IMR-90 (cell line): Measurements from ENCODE around the gene ARHGAP15. TPM values are rescaled to one million over a fixed set of nuclear protein-coding genes. Genes with fewer than 3 reads are reported as not detected.

Experiments
- ATAC-seq: fragments of 200-7000 bp; cut with Tn5 transposase; 2 replicates; pipeline ENCODE4 v1.9.1; 2020; ENCODE audit warnings: low read depth, mild to moderate bottlenecking, moderate library complexity
- BruUV-seq: library from RNA; stranded (reverse); fragments of 400-500 nt; replicated peaks from 2 replicates; lab custom pipeline; 2021; lab: Mats Ljungman, UMichigan
- CTCF ChIA-PET: fragments of 300-600 bp; formaldehyde crosslinking; extraction: SDS; loops from one replicate; lab custom pipeline; 2021; ENCODE audit warnings: antibody characterized with exemption; lab: Yijun Ruan, JAX
- POLR2A ChIA-PET: fragments of 300-600 bp; sonication (Branson Sonifier 250); formaldehyde crosslinking; loops from one replicate; lab custom pipeline; 2022; ENCODE audit warnings: antibody characterized with exemption; ENCODE audit not compliant: unreplicated experiment; lab: Charles Lee
- DNase-seq: peaks from one replicate; pipeline ENCODE4 v3.0.0; 2013
- H2AFZ ChIP-seq: replicated peaks from 2 replicates; pipeline ENCODE3; 2013; ENCODE audit warnings: low read length, mild to moderate bottlenecking; ENCODE audit not compliant: poor library complexity
- H2AK5ac ChIP-seq: 2 replicates; pipeline ENCODE4 v1.6.1; 2013; ENCODE audit warnings: low read depth, low read length, inconsistent platforms
- H2AK9ac ChIP-seq: replicated peaks from 2 replicates; pipeline ENCODE3; 2013; ENCODE audit warnings: mild to moderate bottlenecking, low read depth, low read length, moderate library complexity; ENCODE audit not compliant: poor library complexity
- H2BK120ac ChIP-seq: 2 replicates; pipeline ENCODE4 v1.6.1; 2013; ENCODE audit warnings: low read depth, low read length, inconsistent platforms
- H2BK15ac ChIP-seq: 3 replicates; pipeline ENCODE4 v1.6.1; 2013; ENCODE audit warnings: low read depth, low read length, inconsistent platforms
- H2BK20ac ChIP-seq: 2 replicates; pipeline ENCODE4 v1.6.1; 2013; ENCODE audit warnings: low read depth, mild to moderate bottlenecking, inconsistent platforms, low read length, moderate library complexity
- H2BK5ac ChIP-seq: 2 replicates; pipeline ENCODE4 v1.6.1; 2013; ENCODE audit warnings: mild to moderate bottlenecking, low read depth, low read length, inconsistent platforms; ENCODE audit not compliant: poor library complexity, severe bottlenecking
- H3K14ac ChIP-seq: replicated peaks from 2 replicates; pipeline ENCODE4 v1.6.1; 2013; ENCODE audit warnings: low read depth, low read length, inconsistent platforms
- H3K18ac ChIP-seq: 2 replicates; pipeline ENCODE4 v1.6.1; 2013; ENCODE audit warnings: low read depth, low read length, control low read depth
- H3K23ac ChIP-seq: 2 replicates; pipeline ENCODE4 v1.6.1; 2013; ENCODE audit warnings: low read depth, low read length, inconsistent platforms
- H3K27ac ChIP-seq: 2 replicates; pipeline ENCODE4 v1.5.1; 2013; ENCODE audit warnings: mild to moderate bottlenecking, control low read depth, low read length; ENCODE audit not compliant: insufficient read depth
- H3K27me3 ChIP-seq: 2 replicates; pipeline ENCODE4 v1.6.1; 2013; ENCODE audit warnings: low read length; ENCODE audit not compliant: control insufficient read depth, insufficient read depth
- H3K36me3 ChIP-seq: 2 replicates; pipeline ENCODE4 v1.6.1; 2013; ENCODE audit warnings: low read length, mixed read lengths; ENCODE audit not compliant: control insufficient read depth, insufficient read depth
- H3K4ac ChIP-seq: 2 replicates; pipeline ENCODE4 v1.6.1; 2013; ENCODE audit warnings: low read depth, low read length, inconsistent platforms
- H3K4me1 ChIP-seq: 2 replicates; pipeline ENCODE4 v1.6.1; 2013; ENCODE audit warnings: low read length, mixed read lengths; ENCODE audit not compliant: control insufficient read depth, insufficient read depth
- H3K4me2 ChIP-seq: 2 replicates; pipeline ENCODE4 v1.6.1; 2013; ENCODE audit warnings: low read depth, mild to moderate bottlenecking, control low read depth, low read length, moderate library complexity
- H3K4me3 ChIP-seq: 2 replicates; pipeline ENCODE4 v1.5.1; 2013; ENCODE audit warnings: low read depth, mild to moderate bottlenecking, control low read depth, low read length, moderate library complexity; ENCODE audit not compliant: insufficient read depth
- H3K56ac ChIP-seq: 2 replicates; pipeline ENCODE4 v1.6.1; 2013; ENCODE audit warnings: low read length, inconsistent platforms; ENCODE audit not compliant: insufficient read depth; ENCODE audit errors: extremely low read depth
- H3K79me1 ChIP-seq, 2 experiments: 2 replicates each; pipeline ENCODE4 v1.6.1; 2013; ENCODE audit warnings: low read length in 2 of 2, inconsistent platforms in 1 of 2, low read depth in 1 of 2
- H3K9ac ChIP-seq: 2 replicates; pipeline ENCODE4 v1.6.1; 2013; ENCODE audit warnings: low read depth, low read length, control low read depth
- H3K9me1 ChIP-seq: 2 replicates; pipeline ENCODE4 v1.6.1; 2013; ENCODE audit warnings: low read length, inconsistent platforms; ENCODE audit not compliant: insufficient read depth
- H3K9me3 ChIP-seq: 2 replicates; pipeline ENCODE4 v1.6.1; 2013; ENCODE audit warnings: low read length; ENCODE audit not compliant: control insufficient read depth, insufficient read depth
- H4K20me1 ChIP-seq: 2 replicates; pipeline ENCODE4 v1.6.1; 2013; ENCODE audit warnings: low read length, inconsistent platforms; ENCODE audit not compliant: insufficient read depth
- H4K5ac ChIP-seq: 2 replicates; pipeline ENCODE4 v1.6.1; 2013; ENCODE audit warnings: mild to moderate bottlenecking, low read depth, low read length, control low read depth
- H4K8ac ChIP-seq, 2 experiments: 2 replicates each; pipeline ENCODE4 v1.6.1; 2013; ENCODE audit warnings: low read depth in 2 of 2, low read length in 2 of 2, control low read depth in 1 of 2, inconsistent platforms in 1 of 2
- H4K91ac ChIP-seq: 2 replicates; pipeline ENCODE4 v1.6.1; 2013; ENCODE audit warnings: low read depth, low read length, inconsistent platforms; ENCODE audit not compliant: insufficient read depth
- BHLHE40 ChIP-seq: fragments of 150-350 bp; IDR thresholded peaks from 2 replicates; pipeline ENCODE4 v1.6.1; 2016; ENCODE audit warnings: mild to moderate bottlenecking, low read depth, low read length
- CHD1 ChIP-seq: IDR thresholded peaks from 2 replicates; pipeline ENCODE4 v1.6.1; 2012; ENCODE audit warnings: low read depth, low read length, improper control_type of control experiment
- CTCF ChIP-seq: conservative IDR thresholded peaks from 2 replicates; pipeline ENCODE4 v1.5.1; 2012; ENCODE audit warnings: mild to moderate bottlenecking, low read depth, low read length, improper control_type of control experiment
- FOS ChIP-seq: fragments of 150-350 bp; IDR thresholded peaks from 2 replicates; pipeline ENCODE4 v1.6.1; 2016; ENCODE audit warnings: low read depth, low read length
- MXI1 ChIP-seq: IDR thresholded peaks from 2 replicates; pipeline ENCODE4 v1.6.1; 2012; ENCODE audit warnings: low read depth, mild to moderate bottlenecking, low read length, moderate library complexity, borderline replicate concordance
- RFX5 ChIP-seq: IDR thresholded peaks from 2 replicates; pipeline ENCODE4 v1.8.0; 2012; ENCODE audit warnings: low read depth, mild to moderate bottlenecking, low read length, moderate library complexity
- SMC3 ChIP-seq: fragments of 150-350 bp; IDR thresholded peaks from 2 replicates; pipeline ENCODE4 v1.6.1; 2016; ENCODE audit warnings: low read depth, mild to moderate bottlenecking, antibody characterized with exemption, low read length, moderate library complexity
- USF2 ChIP-seq: fragments of 150-350 bp; IDR thresholded peaks from 2 replicates; pipeline ENCODE4 v1.6.1; 2017; ENCODE audit warnings: mild to moderate bottlenecking, antibody characterized with exemption, low read length, low read depth
- WGBS, 2 experiments: methylation state at CpG; one replicate each; pipeline versions ENCODE4 v1.1.5 to v1.1.7; 2013; ENCODE audit warnings: missing lambda C conversion rate in 2 of 2; ENCODE audit not compliant: insufficient read length in 1 of 2; ENCODE audit errors: extremely low coverage in 2 of 2; 5-methylcytosine and 5-hydroxymethylcytosine counted together
- dilution Hi-C: fragments of 300-500 bp; cut with HindIII; formaldehyde crosslinking; loops from one replicate; pipeline ENCODE4 v1.14.3; 2018; ENCODE audit warnings: low sequenced_read_pairs; ENCODE audit not compliant: unreplicated experiment
- in situ Hi-C: fragments of 300-500 bp; cut with MboI; formaldehyde crosslinking; loops from 3 replicates; pipeline ENCODE4 v1.14.3; 2019; ENCODE audit warnings: low sequenced_read_pairs, inconsistent platforms, mixed read lengths
- intact Hi-C: fragments of 100-400 bp; cut with micrococcal nuclease; formaldehyde crosslinking; loops from 2 replicates; pipeline ENCODE4 v1.10.0; 2022
- polyA plus RNA-seq, 3 experiments: library from polyadenylated mRNA; depleted of rRNA; stranded (reverse); fragments of >200 nt; gene quantifications; 2 replicates each; pipeline ENCODE4 v1.2.3, GENCODE V29; 2012; ENCODE audit warnings: low replicate concordance in 1 of 3
- total RNA-seq: library from RNA; depleted of rRNA; stranded (reverse); fragments of >200 nt; gene quantifications from 2 replicates; pipeline ENCODE4 v1.2.3, GENCODE V29; 2012

The ARHGAP15 gene
- total and polyA plus RNA-seq, 2 of the 4 experiments (the other 2 are of a cell fraction): not detected

DNA sequence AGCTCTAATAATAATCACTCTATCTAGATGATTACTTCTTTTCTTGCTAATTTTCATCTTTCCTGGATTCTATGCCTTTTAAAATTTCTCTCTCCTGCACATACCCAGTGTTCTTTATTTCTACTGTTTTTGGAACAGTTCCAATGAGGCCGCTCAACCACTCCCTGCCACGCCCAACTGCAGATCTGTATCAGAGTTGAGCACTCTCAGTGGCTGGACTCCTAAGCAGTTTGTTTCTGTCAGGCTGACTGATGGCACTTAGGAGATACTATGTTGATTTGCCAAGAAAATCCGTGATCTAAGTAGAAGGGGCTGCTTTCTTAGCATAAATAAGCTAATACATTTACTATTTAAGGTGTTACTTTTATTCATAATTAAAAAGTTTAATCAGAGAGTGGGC lies 192.8 kb downstream of the ARHGAP15 start:
- Histone ChIP-seq H2BK15ac (no peak overlapping the region), H2BK20ac (no peak overlapping the region), H3K36me3 (no peaks in the 10 kb centered on the region), H3K23ac (no peak overlapping the region), H4K8ac (no peak overlapping the region), H2BK120ac (no peak overlapping the region), H3K4me1 (no peaks in the 10 kb centered on the region), H4K5ac (no peak overlapping the region), H2AK5ac (no peak overlapping the region), H2AK9ac (no peak overlapping the region), H3K56ac (no peak overlapping the region), H3K27ac (no peak overlapping the region), H3K9ac (no peak overlapping the region), H2BK5ac (no peak overlapping the region), H3K4me3 (no peak overlapping the region), H2AFZ (no peak overlapping the region), H3K4ac (no peak overlapping the region), H3K9me3 (no peaks in the 10 kb centered on the region), H3K4me2 (no peak overlapping the region), H3K9me1 (no peaks in the 10 kb centered on the region), H4K91ac (no peak overlapping the region), H3K27me3 (no peaks in the 10 kb centered on the region), H3K18ac (no peak overlapping the region), H3K79me1 (no peaks in the 10 kb centered on the region), H3K14ac (no peak overlapping the region), H4K20me1 (no peaks in the 10 kb centered on the region)
- no TSS peak for BruUV-seq
- CTCF ChIA-PET: interaction anchor here (0.5 kb wide), 1 partner anchor 13 kb away, joined by 3 read pairs; no protein-coding TSS in a partner anchor
- ATAC-seq: no peak
- POLR2A ChIA-PET: no interaction called here
- no peak for DNase-seq
- no CpG with 5 or more reads among the region's 3 CpGs for WGBS, 2 experiments
- dilution Hi-C loops: no loop called here
- no peak for TF ChIP-seq CTCF
- TF ChIP-seq MXI1: no peak
- TF ChIP-seq RFX5: no peak
- TF ChIP-seq FOS: no peak
- TF ChIP-seq USF2: no peak
- no peak for TF ChIP-seq CHD1
- no peak for TF ChIP-seq BHLHE40
- no peak for TF ChIP-seq SMC3
- intact Hi-C loops: no loop called here
- in situ Hi-C loops: no loop called here
